ENCODE data around the gene PFDN1. TPM values are rescaled to one million over a fixed set of nuclear protein-coding genes. Genes with fewer than 3 reads are reported as not detected.

PFDN1 gene
- total and polyA plus RNA-seq, 12 donors, result 49.1 to 194 (median 86.8) TPM

- 80 to 97% (median 90%) methylated on average over 3 of the region's 3 CpGs for WGBS, 4 donors
- Histone ChIP-seq H3K36me3 (replicated peaks in 1 of 2) (peaks cover 0 to 22% of the 10 kb centered on the region in 2 donors), H3K4me3 (no peak overlapping the region), H3K27me3 (no peaks in the 10 kb centered on the region), H3K27ac (no peak overlapping the region), H3K9me3 (replicated peaks in 1 of 3) (no peaks in the 10 kb centered on the region), H3K4me1 (replicated peaks in 1 of 2) (peaks cover 10 to 38% of the 10 kb centered on the region in 2 donors)
- intact Hi-C loops (cut with DNase I), result no loop called here
- DNase-seq, result peak in 1 of 7 donors; percentile 48
- TF ChIP-seq CTCF (IDR thresholded peaks at IDR 0.05), result no peak
- TF ChIP-seq POLR2A (IDR thresholded peaks at IDR 0.05), result no peak
Measured at GRCh38 chr5:140248414-140248813, 54.5 kb downstream of the PFDN1 start.

GRCh38 chr5:140246378-140247122 is 56.4 kb downstream of the PFDN1 start:
- Histone ChIP-seq H3K27ac (peak overlapping the region in 3 of 5 donors; percentile 51 to 80 (median 69)), H3K9me3 (replicated peaks in 1 of 3) (no peaks in the 10 kb centered on the region), H3K4me3 (no peak overlapping the region), H3K4me1 (replicated peaks in 1 of 2) (peaks cover 25 to 46% of the 10 kb centered on the region in 2 donors), H3K27me3 (no peaks in the 10 kb centered on the region), H3K36me3 (replicated peaks in 1 of 2) (peaks cover 0 to 22% of the 10 kb centered on the region in 2 donors)
- 22 to 32% (median 30%) methylated on average over 4 to 8 of the region's 8 CpGs for WGBS, 4 donors
- intact Hi-C loops (cut with DNase I), result no loop called here
- peak; percentile 70 to 93 (median 86) for DNase-seq
- TF ChIP-seq POLR2A (IDR thresholded peaks at IDR 0.05) (peak in 1 of 2 donors; percentile 57), CTCF (IDR thresholded peaks at IDR 0.05) (peak in 2 of 6 experiments; percentile 34 to 43)

DNA sequence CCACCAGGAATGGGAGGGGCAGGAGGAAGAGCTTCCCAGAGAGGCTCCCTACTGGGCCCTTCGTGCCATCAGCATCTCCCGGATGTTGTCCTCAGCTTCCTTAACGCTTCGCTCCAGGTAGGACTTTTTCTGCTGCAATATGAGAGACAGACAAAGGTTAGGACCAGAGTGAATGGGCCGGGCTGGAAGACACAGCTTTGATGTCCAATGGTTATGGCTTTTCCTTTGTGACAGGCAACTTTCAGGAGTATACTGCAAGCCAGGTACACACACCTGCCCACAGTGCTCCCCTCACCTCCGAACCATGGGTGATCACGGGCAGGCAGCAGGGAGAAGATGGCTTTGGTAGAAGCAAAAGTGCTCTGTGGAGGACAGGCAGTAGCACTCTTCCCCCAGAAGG is 57.0 kb downstream of the PFDN1 start:
- DNase-seq, result peak in 1 of 7 donors; percentile 54
- H3K27me3 ChIP-seq, result no peaks in the 10 kb centered on the region
- H3K36me3 ChIP-seq (replicated peaks in 1 of 2), result peaks cover 0 to 22% of the 10 kb centered on the region in 2 donors
- WGBS, 4 donors, result 78 to 88% (median 81%) methylated on average over 5 to 7 of the region's 7 CpGs
- intact Hi-C loops (cut with DNase I), result loop anchor here in 1 of 2 donors (2.0 kb wide), 1 partner anchor 103 kb away; no protein-coding TSS in a partner anchor
- H3K27ac ChIP-seq, result peak overlapping the region in 3 of 5 donors; percentile 51 to 80 (median 69)
- H3K4me1 ChIP-seq (replicated peaks in 1 of 2), result peaks cover 31 to 49% of the 10 kb centered on the region in 2 donors
- no peak for TF ChIP-seq CTCF (IDR thresholded peaks at IDR 0.05)
- no peak for TF ChIP-seq POLR2A (IDR thresholded peaks at IDR 0.05)
- H3K9me3 ChIP-seq (replicated peaks in 1 of 3), result no peaks in the 10 kb centered on the region
- H3K4me3 ChIP-seq, result no peak overlapping the region

DNA sequence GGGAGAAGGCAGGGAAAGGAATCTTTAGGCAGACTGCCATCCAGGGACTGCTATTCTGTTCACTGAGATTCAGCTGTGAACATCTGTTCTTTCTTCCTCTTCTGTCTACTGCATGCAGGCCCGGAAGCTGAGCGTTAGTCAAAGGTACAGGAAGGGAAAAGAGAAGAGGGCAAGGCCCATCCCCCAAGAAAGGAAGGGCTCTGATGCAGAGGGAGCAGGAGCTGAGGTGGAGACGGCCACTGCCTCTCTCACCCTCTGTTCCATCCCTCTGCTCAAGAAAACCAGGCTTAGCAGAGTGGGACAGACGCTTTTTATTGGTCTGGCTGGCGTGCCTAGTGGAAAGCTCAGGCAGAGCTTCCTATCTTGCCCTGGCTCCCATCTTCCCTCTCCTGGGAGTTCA is 57.6 kb downstream of the PFDN1 start:
- intact Hi-C loops (cut with DNase I), result loop anchor here in 1 of 2 donors (2.0 kb wide), 1 partner anchor 103 kb away; no protein-coding TSS in a partner anchor

More for the DNA sequence above, 57.6 kb downstream of the PFDN1 start:
- H3K36me3 ChIP-seq (replicated peaks in 1 of 2), result peaks cover 0 to 17% of the 10 kb centered on the region in 2 donors
- H3K27me3 ChIP-seq, result no peaks in the 10 kb centered on the region
- H3K4me3 ChIP-seq, result no peak overlapping the region
- WGBS, 4 donors, result 63 to 83% (median 68%) methylated on average over 5 of the region's 5 CpGs
- peaks cover 37 to 55% of the 10 kb centered on the region in 2 donors for H3K4me1 ChIP-seq (replicated peaks in 1 of 2)
- H3K27ac ChIP-seq, result peak overlapping the region in 3 of 5 donors; percentile 28 to 80 (median 69)
- no peaks in the 10 kb centered on the region for H3K9me3 ChIP-seq (replicated peaks in 1 of 3)
- TF ChIP-seq POLR2A (IDR thresholded peaks at IDR 0.05) (no peak), CTCF (IDR thresholded peaks at IDR 0.05) (no peak)
- DNase-seq, result no peak

All from adrenal gland (tissue), 12 donors.